ENCODE data around the gene FJX1.
"Not testable (repeated sequence)": the region's sequence is repeated elsewhere in the genome, so short reads cannot be mapped to it uniquely, and the experiment has no call there.

The FJX1 gene

GRCh38 chr11:35633827-35634423 is 15.7 kb downstream of the FJX1 start:
- no peak for DNase-seq (ENCODE audit: low read depth)

GRCh38 chr11:35635933-35636332 is 17.7 kb downstream of the FJX1 start:
- DNase-seq (ENCODE audit: low read depth) = no peak

GRCh38 chr11:35639591-35640179 is 21.4 kb downstream of the FJX1 start:
- DNase-seq (ENCODE audit: low read depth) = no peak

GRCh38 chr11:35641171-35641897 is 23.1 kb downstream of the FJX1 start:
- DNase-seq (ENCODE audit: low read depth) = no peak

GRCh38 chr11:35641964-35642363 is 23.7 kb downstream of the FJX1 start:
- DNase-seq (ENCODE audit: low read depth) = no peak

- DNase-seq (ENCODE audit: low read depth) = no peak
These were observed 29.3 kb downstream of the FJX1 start for GRCh38 chr11:35647421-35648093.

- DNase-seq (ENCODE audit: low read depth) = no peak
These were observed 31.7 kb downstream of the FJX1 start for GRCh38 chr11:35650006-35650405.

- DNase-seq (ENCODE audit: low read depth) = no peak
These were observed 32.2 kb downstream of the FJX1 start for GRCh38 chr11:35650467-35650866.

GRCh38 chr11:35651263-35651662 is 33.0 kb downstream of the FJX1 start:
- no peak for DNase-seq (ENCODE audit: low read depth)

GRCh38 chr11:35652786-35653185 is 34.5 kb downstream of the FJX1 start:
- DNase-seq (ENCODE audit: low read depth) = not testable (repeated sequence)

GRCh38 chr11:35654711-35655110 is 36.5 kb downstream of the FJX1 start:
- DNase-seq (ENCODE audit: low read depth) = no peak

- no peak for DNase-seq (ENCODE audit: low read depth)
These were observed 37.0 kb downstream of the FJX1 start for GRCh38 chr11:35655254-35655653.

GRCh38 chr11:35655856-35656255 is 37.6 kb downstream of the FJX1 start:
- no peak for DNase-seq (ENCODE audit: low read depth)

- DNase-seq (ENCODE audit: low read depth) = no peak
These were observed 40.0 kb downstream of the FJX1 start for GRCh38 chr11:35658020-35658948.

GRCh38 chr11:35661534-35661933 is 43.3 kb downstream of the FJX1 start:
- DNase-seq (ENCODE audit: low read depth) = no peak

- DNase-seq (ENCODE audit: low read depth) = no peak
These were observed 43.9 kb downstream of the FJX1 start for GRCh38 chr11:35662061-35662648.

GRCh38 chr11:35662649-35663407 is 44.6 kb downstream of the FJX1 start, which contains the start of gene TRIM44:
TRIM44 (plus strand) TSS chr11:35662775; CDS start chr11:35663112, 337 bp downstream.
- peak; percentile 66 for DNase-seq (ENCODE audit: low read depth)

- no peak for DNase-seq (ENCODE audit: low read depth)
These were observed 45.1 kb downstream of the FJX1 start for GRCh38 chr11:35663408-35663702.

GRCh38 chr11:35664977-35665441 is 46.7 kb downstream of the FJX1 start:
- DNase-seq (ENCODE audit: low read depth) = no peak

- DNase-seq (ENCODE audit: low read depth) = no peak
These were observed 49.0 kb downstream of the FJX1 start for GRCh38 chr11:35667257-35667656.

- not testable (repeated sequence) for DNase-seq (ENCODE audit: low read depth)
These were observed 50.1 kb downstream of the FJX1 start for GRCh38 chr11:35668350-35668749.

Measured in stimulated activated CD8-positive, alpha-beta memory T cell treated with anti-CD3 and anti-CD28 coated beads, Interleukin-12 subunit alpha, Interleukin-12 subunit beta, amount 100 ng/mL, for 1 hour (primary cell).